AG04450 (cell line): ENCODE data around the gene LMTK2. TPM values are rescaled to one million over a fixed set of nuclear protein-coding genes. Genes with fewer than 3 reads are reported as not detected.

Experiments
- CTCF ChIA-PET: fragments of 300-600, 350-600 bp; formaldehyde crosslinking; extraction: SDS; loops from one replicate; lab custom pipeline; 2022; ENCODE audit warnings: antibody characterized with exemption, inconsistent platforms; lab: Charles Lee
- POLR2A ChIA-PET: fragments of 350-600 bp; formaldehyde crosslinking; extraction: SDS; loops from one replicate; lab custom pipeline; 2021; ENCODE audit warnings: antibody characterized with exemption, inconsistent platforms; lab: Yijun Ruan, JAX
- DNase-seq: peaks from one replicate; pipeline ENCODE4 v3.0.0-alpha.2; 2011; ENCODE audit warnings: low read depth, low spot score
- H3K27ac ChIP-seq: one replicate; pipeline ENCODE4 v1.5.1; 2012; ENCODE audit warnings: low read depth, low read length, control low read depth
- H3K27me3 ChIP-seq: one replicate; pipeline ENCODE4 v1.6.0; 2012; ENCODE audit warnings: low read length; ENCODE audit not compliant: control insufficient read depth, insufficient read depth
- H3K4me3 ChIP-seq: 2 replicates; pipeline ENCODE4 v1.5.1; 2011; ENCODE audit warnings: mild to moderate bottlenecking, low read depth, low read length, control low read depth
- H3K9me3 ChIP-seq: 2 replicates; pipeline ENCODE4 v1.5.1; 2012; ENCODE audit warnings: low read length; ENCODE audit not compliant: control insufficient read depth, insufficient read depth
- CTCF ChIP-seq: IDR thresholded peaks from 2 replicates; pipeline ENCODE4 v1.5.1; 2011; ENCODE audit warnings: low read depth, low read length, control low read depth, inconsistent platforms
- polyA plus RNA-seq: library from polyadenylated mRNA; depleted of rRNA; stranded (reverse); fragments of >200 nt; gene quantifications from 2 replicates; pipeline ENCODE4 v1.2.3, GENCODE V29; 2011

The LMTK2 gene
- polyA plus RNA-seq, 1 experiment: 3.7 TPM

- H3K27ac ChIP-seq: no peak overlapping the region
- ChIA-PET POLR2A (no interaction called here), CTCF (no interaction called here)
- no peaks in the 10 kb centered on the region for H3K27me3 ChIP-seq
- H3K9me3 ChIP-seq: no peaks in the 10 kb centered on the region; the same call in 1 of the 2 replicates
- no peak overlapping the region for H3K4me3 ChIP-seq
- no peak for DNase-seq
- no peak for TF ChIP-seq CTCF
Measured at GRCh38 chr7:98236355-98237185, 129.9 kb downstream of the LMTK2 start.

GRCh38 chr7:98238076-98238475 is 131.4 kb downstream of the LMTK2 start:
- Histone ChIP-seq H3K4me3 (no peak overlapping the region), H3K27ac (no peak overlapping the region)
- POLR2A ChIA-PET: no interaction called here

GRCh38 chr7:98238976-98239375 is 132.3 kb downstream of the LMTK2 start:
- Histone ChIP-seq H3K4me3 (no peak overlapping the region), H3K27ac (no peak overlapping the region), H3K9me3 (no peaks in the 10 kb centered on the region), H3K27me3 (no peaks in the 10 kb centered on the region)
- ChIA-PET CTCF (no interaction called here), POLR2A (no interaction called here)
- DNase-seq: no peak
- no peak for TF ChIP-seq CTCF

More at GRCh38 chr7:98238076-98238475, 131.4 kb downstream of the LMTK2 start:
- Histone ChIP-seq H3K27me3 (no peaks in the 10 kb centered on the region), H3K9me3 (no peaks in the 10 kb centered on the region; the same call in 1 of the 2 replicates)
- no peak for DNase-seq
- CTCF ChIA-PET: no interaction called here
- no peak for TF ChIP-seq CTCF

- POLR2A ChIA-PET: no interaction called here
- DNase-seq: no peak
Measured at GRCh38 chr7:98240961-98241673, 134.5 kb downstream of the LMTK2 start.

More at GRCh38 chr7:98240961-98241673, 134.5 kb downstream of the LMTK2 start:
- CTCF ChIA-PET: interaction anchor here (0.8 to 1.1 kb wide), 2 partner anchors 9 to 73 kb away, joined by 4 read pairs; no protein-coding TSS in a partner anchor
- H3K27me3 ChIP-seq: no peaks in the 10 kb centered on the region
- H3K4me3 ChIP-seq: no peak overlapping the region
- TF ChIP-seq CTCF: peak; percentile 72
- H3K9me3 ChIP-seq: no peaks in the 10 kb centered on the region
- H3K27ac ChIP-seq: no peak overlapping the region
